NCI-H1694 (cell line): ENCODE data around the gene ST3GAL4.
"Not testable (repeated sequence)": the region's sequence is repeated elsewhere in the genome, so short reads cannot be mapped to it uniquely, and the experiment has no call there.

Experiments
- DNase-seq: peaks from one replicate; lab custom pipeline; 2025; lab: John Stamatoyannopoulos, UW

Gene ST3GAL4

DNA sequence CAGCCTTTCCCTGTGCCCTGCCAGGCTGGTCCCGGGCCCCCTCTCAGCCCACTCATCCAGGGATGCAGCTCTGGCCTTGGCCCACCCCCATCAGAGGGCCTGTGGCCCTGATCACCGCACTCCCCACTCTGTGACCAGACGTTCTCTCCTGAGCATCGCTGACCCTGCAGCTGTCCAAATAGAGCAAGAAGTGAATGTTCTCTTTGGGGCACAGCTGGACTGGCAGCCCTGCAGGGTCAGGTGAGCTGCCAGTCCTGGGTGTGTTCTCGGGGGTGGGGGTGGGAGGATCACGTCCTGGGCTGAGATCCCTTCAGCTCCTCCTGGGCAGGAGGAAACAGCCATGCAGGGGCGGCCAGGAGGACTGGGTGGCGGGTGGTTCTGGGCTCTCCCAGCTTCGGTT is 9.2 kb downstream of the ST3GAL4 start:
- not testable (repeated sequence) for DNase-seq

DNA sequence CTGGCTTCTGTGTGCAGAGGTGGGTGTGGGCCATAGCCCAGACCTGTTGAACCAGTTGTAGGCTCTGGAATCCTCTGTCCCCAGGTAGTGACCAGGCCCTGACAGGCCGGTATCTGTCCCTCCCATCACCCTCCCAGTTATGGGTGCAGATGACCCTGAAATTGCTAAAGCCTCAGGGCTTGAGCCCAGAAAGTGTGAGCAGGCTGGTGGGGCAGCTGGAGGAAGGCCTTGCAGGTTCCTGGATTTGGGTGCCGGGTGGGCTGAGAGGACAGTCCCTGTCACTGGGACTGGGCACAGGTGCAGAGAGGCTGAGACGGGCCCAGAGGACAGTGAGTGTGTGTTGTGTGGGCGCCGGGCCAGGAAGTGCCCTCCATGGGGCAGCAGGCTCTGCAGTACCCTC is 10.0 kb downstream of the ST3GAL4 start:
- not testable (repeated sequence) for DNase-seq

DNA sequence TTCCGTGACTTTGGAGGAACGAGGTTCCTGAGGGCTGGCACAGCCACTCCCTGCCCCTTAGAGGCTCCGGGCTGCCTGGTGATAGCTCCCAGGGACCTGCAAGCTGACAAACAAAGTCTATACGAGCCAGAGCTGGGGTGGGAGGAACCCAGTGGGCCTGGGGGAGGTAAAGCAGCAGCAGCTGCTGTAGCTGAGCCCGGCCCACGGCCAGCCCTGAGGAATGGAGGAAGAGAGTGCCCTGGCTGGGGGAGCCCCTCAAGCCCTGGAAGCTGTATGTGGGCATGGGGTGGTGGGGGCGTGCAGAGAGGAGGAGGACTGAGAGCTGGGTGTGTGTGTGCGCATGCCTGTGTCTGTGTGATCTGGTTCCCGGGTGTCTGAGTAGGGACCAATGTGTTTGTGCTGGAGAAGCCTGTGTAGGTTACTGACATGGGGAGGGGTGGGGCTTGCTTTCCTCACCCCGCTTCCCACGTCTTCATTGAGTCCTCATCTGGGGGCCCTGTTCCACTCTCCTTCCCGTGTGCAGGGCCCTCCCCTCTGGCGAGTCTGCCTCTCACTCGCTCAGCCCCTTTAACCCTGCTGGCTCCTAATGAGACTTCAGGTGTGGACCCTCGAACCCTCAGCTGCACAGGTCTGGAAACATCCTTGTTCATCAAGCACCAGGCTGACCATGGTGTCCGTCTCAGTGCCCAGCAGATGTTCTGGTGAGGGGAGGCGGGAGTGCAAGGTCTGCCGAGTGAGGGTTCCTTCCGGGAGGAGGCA is 10.8 kb downstream of the ST3GAL4 start:
- no peak for DNase-seq

DNA sequence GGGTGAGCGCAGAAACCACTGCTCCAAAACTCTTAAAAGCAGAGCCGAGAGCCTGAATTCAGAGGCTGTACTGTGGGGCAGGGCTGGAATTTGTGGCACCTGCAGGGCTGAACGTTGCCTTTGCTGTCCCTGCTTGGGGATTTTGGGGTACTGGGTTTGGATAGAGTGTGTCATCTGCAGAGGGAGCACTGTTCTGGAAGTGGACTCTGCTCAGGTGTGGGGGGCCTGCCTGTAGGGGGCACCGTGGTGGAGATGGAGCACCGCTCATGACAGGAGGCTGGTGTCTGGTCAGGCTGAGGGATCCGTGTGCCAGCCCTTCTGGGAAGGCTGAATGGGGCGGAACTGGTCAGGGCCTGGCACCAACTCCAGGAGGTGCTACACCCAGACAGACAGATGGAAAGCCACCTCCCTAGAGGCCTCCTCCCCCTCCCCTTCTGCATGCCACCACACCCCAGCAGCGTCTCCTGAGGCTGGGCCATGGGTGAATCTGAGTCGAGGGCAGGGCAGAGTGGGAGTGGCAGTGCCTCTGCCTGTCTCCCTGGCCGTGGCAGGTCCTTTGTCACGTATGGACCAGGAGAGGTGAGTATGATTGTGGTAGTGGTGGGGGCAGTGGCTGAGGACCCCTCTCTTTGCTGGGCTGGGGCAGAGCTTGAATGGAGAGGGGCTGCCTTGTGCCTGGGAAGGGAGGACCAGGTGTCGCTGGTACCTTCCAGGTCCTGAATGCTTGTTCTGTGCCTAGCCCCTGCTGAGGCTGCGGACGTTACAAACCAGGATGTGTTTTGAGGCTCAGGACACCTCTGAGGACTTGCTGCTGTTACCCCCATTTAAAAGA is 11.6 kb downstream of the ST3GAL4 start:
- not testable (repeated sequence) for DNase-seq

DNA sequence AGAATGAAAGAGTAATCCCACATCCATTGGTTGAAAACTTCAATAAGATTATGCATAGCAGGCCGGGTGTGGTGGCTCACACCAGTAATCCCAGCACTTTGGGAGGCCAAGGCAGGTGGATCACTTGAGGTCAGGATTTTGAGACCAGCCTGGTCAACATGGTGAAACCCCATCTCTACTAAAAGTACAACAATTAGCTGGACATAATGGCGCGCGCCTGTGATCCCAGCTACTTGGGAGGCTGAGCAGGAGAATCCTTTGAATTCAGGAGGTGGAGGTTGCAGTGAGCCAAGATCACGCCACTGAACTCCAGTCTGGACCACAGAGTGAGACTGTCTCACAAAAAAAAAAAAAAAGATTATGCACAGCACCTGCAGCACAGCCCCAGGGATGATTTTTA is 12.3 kb downstream of the ST3GAL4 start:
- DNase-seq: not testable (repeated sequence)

DNA sequence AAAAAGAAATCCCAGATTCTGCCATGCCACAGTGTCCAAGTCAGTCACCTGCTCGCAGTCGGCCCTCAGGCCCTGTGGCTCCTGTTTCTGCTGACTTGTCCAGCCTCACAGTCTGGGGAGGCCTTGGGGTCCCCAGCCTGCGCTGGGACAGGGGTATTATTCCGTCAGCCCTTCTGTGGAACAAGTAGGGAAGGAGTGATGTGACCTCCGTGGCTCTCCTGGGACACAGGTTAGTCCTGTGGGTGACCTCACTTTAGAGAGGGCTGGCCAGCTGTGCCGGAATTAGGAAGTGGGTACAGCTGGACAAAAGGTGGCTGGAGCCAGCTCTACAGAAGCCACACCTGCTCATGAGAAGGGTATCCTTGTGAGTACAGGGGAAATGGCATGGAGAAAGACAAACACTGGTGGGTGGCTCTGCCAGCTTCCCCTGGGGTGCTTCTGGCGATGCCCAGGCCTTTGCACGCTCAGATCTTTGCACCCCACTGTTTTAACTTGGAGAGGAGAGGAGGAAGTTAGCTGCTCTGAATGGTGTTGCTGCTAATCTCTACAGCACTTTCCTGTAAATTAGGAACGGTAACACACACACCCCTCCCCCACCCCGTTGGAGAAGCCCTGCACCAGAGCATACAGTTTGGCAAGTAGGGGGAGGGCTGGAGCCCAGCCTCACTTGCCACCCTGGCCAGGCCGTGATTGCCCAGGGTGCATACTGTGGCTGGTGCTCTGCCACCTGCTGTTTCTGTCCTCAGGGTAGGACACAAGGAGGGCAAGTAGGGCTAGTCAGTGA is 13.0 kb downstream of the ST3GAL4 start:
- DNase-seq: not testable (repeated sequence)

DNA sequence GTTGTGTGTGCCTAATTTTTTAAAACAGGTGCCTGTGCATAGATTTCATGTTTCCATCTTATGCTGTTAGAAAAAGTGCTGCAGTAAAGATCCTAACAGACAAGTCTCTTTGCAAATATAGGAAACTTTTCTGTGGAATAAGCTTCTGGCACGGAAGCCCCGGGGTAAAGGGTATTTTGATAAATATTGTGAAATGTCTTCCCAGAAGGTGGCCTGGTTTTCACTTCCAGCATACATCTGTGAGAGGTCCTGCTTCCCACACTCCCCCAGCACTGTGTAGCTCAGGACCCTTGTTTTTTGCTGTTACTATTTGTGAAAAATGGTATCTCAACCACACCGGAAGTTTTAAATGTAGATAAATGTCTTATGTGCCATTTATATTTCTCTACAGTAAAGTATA is 14.5 kb downstream of the ST3GAL4 start:
- no peak for DNase-seq

DNA sequence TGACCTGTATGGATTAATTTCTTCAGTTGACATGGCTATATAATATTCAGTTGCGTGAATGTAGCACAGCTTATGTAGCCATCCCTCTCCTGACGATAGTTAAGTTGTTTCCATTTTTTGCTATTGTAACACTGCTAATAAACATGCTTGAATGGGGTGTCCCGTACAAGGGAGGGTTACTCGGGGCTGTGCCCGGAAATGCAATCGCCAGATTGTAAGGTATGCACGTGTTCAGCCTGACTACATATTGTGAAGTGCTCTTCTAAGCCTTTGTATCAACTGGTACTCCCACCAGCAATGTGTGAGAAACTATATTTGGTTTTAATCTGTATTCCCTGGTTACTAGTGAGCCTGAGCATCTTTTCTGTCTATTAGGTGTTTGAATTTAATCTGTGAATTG is 16.1 kb downstream of the ST3GAL4 start:
- no peak for DNase-seq

DNA sequence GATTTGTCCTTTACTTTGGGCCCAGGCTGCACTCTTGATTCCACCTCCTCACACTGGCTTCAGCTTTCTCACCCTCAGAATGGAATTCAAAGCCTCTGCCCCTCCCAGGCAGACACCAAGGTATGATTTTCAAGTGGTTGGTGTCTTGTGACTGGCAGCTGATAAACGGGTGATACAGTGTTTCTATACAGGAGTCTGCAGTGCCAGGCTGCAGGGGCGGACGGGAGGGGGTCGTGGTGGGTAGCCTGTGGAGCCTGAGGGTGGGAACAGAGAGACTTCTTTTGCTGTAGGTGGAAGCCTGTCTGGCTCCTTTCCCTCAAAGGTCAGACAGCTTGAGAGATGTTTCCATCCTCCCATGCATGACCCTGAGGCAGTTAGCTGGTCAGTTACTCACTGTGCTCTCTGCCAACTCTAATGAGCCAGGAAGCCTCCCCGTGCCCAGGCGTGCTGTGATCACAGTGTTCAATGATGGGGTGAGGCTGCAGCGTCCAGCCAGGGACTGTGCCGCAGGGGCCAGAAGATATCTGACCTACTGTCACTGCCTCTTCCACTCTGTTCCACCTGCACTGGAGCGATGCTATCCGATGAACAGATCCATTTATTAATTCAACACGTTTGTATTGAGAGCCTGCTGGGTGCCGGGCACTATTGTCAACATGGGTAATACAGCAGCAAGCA is 18.0 kb downstream of the ST3GAL4 start:
- not testable (repeated sequence) for DNase-seq

DNA sequence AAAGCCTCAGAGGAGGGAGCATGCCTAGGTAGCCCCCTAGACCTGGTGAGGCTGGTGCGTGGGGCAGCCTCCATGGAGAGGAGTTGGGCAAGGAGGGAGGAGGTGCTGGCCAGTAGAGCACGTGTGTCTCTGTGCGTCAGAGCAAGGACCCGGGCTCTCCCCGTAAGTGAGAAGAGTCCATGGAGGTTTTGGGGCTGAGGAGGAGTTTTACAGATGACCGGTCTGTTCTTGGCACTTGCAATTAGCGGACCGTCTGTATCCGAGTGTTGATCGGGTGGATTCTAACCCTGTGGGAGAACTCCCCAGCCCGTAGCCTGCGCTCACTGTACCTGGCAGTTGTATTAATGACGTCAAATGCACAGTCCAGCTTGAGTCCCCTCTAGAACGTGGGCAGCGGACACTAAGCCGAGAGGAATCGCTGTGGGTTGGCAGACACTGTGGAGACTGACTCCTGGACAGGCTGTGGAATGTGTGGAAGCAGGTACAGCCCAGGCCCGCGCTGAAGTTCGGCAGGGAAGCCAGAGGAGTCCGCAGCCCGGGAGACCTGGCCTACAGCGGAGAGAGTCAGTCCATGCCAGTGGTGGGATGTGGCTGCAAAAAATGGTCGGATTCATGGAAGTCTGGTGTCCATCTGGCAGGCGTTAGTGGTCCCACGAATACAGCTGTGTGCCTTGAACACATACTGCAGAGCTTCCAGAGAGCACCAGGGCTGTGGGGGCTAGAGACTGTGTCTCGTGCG is 19.2 kb downstream of the ST3GAL4 start:
- DNase-seq: not testable (repeated sequence)

DNA sequence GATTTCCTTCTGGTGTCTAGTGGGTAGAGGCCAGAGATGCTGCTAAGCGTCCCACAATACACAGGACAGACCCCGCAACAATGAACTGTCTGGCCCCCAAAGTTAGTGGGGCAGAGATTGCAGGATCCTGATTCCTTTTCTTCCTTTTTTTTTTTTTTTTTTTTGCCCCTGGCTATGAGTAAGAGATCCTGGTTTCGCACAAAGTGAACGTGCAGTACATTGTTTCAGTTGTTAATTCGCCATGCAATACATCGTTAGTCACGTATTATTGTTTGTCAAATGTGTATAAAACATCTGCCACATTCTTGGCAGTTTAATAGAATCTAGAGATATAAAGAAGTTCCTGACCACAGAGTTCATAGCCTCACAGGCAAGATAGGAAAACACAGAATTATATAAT is 20.2 kb downstream of the ST3GAL4 start:
- DNase-seq: no peak

DNA sequence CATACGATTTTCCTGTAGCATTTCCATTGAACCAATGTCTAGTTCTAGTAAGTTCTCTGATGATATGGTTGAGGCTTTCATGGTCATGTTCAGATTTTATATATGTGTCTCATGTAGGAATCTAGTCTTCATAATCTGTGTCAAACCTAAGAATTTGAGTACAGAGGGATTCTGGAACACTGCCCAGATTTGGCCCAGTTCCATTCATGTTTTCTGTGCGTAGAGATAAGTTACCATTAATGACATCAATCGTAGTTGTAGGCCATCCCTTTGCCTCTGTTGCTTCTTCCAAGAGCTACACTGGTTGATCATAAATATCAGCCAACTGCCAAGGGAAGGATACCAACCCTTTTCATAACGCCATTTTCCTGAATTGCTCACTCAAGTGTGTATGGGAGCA is 23.3 kb downstream of the ST3GAL4 start:
- DNase-seq: no peak

DNA sequence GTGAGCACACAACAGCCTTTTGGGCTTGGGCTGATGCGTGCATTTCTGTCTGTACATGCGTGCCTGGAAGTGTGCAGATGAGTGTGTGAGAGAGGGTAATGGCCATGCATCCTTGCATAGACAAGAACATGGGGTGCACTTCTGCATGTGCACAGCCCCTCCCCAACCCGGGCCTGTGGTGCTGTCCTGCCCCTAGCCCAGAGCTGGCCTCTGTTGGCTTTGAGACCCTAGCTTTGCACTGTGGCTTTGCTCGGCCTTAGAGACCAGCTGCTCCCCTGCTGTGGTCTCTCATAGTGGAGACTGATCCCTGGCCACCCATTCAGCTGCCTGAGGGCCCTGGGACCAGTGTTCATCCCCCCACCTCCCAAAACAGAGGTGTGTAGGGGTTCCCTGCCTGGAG is 25.4 kb downstream of the ST3GAL4 start:
- DNase-seq: no peak

DNA sequence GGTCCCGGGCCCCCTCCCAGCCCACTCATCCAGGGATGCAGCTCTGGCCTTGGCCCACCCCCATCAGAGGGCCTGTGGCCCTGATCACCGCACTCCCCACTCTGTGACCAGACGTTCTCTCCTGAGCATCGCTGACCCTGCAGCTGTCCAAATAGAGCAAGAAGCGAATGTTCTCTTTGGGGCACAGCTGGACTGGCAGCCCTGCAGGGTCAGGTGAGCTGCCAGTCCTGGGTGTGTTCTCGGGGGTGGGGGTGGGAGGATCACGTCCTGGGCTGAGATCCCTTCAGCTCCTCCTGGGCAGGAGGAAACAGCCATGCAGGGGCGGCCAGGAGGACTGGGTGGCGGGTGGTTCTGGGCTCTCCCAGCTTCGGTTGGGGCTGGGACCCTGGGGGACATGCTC is 26.5 kb downstream of the ST3GAL4 start:
- not testable (repeated sequence) for DNase-seq

DNA sequence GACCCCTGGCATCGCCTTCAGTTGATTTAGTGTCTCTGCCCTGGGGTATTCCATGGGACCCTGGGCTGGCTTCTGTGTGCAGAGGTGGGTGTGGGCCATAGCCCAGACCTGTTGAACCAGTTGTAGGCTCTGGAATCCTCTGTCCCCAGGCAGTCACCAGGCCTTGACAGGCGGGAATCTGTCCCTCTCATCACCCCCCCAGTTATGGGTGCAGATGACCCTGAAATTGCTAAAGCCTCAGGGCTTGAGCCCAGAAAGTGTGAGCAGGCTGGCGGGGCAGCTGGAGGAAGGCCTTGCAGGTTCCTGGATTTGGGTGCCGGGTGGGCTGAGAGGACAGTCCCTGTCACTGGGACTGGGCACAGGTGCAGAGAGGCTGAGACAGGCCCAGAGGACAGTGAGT is 27.2 kb downstream of the ST3GAL4 start:
- DNase-seq: not testable (repeated sequence)

DNA sequence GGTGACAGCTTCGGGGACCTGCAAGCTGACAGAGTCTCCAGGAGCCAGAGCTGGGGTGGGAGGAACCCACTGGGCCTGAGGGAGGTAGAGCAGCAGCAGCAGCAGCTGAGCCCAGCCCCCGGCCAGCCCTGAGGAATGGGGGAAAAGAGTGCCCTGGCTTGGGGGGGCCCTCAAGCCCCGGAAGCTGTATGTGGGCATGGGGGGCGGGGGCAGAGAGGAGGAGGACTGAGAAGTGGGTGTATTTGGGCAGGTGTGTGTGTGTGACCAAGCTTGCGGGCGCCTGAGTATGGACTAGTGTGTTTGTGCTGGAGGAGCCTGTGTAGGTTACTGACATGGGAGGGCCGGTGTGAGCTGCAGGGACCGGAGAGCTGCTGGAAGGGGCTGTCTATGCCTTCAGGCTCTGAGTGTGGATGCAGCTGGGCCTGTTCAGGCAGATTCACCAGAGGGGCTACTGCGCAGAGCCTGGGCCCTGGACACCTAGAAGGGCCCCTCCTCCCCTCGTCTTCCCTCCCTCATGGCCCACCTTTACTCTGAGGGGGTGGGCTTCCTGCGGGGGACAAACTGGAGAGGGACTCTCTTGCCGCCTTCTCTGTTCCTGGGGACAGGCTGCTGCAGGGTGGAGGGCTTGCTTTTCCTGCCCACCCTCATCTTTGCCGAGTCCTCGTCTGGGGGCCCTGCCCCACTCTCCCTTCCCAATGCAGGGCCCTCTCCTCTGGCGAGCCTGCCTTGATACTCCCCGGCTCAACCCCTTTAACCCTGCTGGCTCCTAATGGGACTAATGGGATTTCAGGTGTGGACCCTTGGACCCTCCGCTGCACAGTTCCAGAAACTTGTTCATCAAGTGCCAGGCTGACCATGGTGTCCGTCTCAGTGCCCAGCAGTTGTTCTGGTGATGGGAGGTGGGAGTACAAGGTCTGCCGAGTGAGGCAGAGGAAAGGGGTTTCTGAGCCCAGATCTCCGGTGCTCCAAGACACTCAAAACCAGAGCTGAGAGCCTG is 28.2 kb downstream of the ST3GAL4 start:
- DNase-seq: no peak

DNA sequence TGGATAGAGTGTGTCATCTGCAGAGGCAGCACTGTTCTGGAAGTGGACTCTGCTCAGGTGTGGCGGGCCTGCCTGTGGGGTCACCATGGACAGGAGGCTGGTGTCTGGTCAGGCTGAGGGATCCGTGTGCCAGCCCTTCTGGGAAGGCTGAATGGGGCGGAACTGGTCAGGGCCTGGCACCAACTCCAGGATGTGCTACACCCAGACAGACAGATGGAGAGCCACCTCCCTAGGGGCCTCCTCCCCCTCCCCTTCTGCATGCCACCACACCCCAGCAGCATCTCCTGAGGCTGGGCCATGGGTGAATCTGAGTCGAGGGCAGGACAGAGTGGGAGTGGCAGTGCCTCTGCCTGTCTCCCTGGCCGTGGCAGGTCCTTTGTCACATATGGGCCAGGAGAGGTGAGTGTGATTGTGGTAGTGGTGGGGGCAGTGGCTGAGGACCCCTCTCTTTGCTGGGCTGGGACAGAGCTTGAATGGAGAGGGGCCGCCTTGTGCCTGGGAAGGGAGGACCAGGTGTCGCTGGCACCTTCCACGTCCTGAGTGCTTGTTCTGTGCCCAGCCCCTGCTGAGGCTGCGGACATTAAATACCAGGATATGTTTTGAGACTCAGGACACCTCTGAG is 29.1 kb downstream of the ST3GAL4 start:
- DNase-seq: no peak

DNA sequence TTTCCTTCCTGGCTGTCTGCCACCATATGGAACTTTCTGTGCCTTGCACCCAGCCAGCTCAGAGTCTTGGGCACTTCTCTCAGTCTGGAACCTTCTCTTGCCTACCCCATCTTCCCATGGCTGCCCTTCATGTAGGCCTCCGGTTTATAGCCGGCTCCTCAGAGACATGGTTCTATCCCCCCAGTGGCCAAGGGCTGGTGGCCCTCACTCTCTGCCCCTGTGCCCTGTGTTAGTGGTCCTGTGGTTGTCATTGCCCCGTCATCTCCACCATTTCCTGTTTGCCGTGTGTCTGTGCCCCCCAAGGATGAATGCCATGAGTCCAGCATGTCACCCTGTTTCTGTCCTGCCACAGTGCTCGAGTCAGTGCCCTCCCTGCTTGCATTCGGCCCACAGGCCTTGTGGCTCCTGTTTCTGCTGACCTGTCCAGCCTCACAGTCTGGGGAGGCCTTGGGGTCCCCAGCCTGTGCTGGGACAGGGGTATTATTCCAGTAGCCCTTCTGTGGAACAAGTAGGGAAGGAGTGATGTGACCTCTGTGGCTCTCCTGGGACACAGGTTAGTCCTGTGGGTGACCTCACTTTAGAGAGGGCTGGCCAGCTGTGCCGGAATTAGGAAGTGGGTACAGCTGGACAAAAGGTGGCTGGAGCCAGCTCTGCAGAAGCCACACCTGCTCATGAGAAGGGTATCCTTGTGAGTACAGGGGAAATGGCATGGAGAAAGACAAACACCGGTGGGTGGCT is 30.7 kb downstream of the ST3GAL4 start:
- DNase-seq: no peak

DNA sequence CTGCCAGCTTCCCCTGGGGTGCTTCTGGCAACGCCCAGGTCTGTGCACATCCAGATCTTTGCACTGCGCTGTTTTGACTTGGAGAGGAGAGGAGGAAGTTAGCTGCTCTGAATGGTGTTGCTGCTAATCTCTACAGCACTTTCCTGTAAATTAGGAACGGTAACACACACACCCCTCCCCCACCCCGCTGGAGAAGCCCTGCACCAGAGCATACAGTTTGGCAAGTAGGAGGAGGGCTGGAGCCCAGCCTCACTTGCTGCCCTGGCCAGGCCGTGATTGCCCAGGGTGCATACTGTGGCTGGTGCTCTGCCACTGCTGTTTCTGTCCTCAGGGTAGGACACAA is 31.2 kb downstream of the ST3GAL4 start:
- not testable (repeated sequence) for DNase-seq
